GM18868 (cell line): ENCODE data around the gene ARHGEF28.

Experiments
- ATAC-seq: cut with Tn5 transposase; IDR thresholded peaks from one replicate; pipeline ENCODE4 v1.9.1; 2021; ENCODE audit warnings: mild to moderate bottlenecking, moderate library complexity; ENCODE audit not compliant: unreplicated experiment

The ARHGEF28 gene

DNA sequence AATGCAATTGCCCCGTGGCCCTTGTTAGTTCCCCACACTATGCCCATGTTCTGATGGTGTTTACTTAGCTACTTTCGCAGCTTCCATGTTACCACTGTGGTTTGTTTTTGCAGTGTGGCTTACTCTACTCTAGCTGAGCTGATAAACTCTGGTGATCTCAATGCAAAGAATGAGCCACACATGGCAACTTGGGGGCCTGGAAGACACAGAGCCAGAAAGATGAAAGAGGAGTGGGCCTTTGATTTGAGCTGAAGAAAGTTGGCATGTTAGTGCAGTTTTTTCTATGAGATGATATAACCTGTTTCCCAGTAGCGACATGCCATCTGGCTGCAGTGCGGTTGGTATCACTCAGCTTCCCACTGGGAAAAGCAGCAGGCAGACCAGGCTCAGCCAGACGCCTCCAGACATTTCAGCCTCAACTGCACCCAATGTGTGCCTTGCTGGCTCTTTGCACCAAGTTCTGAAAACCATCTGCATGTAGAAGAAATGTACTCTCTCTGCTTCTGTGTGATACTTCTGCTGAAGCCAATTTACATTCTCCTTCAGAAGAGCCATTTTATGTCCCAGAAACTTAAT lies 329.4 kb downstream of the ARHGEF28 start:
- ATAC-seq: no peak

DNA sequence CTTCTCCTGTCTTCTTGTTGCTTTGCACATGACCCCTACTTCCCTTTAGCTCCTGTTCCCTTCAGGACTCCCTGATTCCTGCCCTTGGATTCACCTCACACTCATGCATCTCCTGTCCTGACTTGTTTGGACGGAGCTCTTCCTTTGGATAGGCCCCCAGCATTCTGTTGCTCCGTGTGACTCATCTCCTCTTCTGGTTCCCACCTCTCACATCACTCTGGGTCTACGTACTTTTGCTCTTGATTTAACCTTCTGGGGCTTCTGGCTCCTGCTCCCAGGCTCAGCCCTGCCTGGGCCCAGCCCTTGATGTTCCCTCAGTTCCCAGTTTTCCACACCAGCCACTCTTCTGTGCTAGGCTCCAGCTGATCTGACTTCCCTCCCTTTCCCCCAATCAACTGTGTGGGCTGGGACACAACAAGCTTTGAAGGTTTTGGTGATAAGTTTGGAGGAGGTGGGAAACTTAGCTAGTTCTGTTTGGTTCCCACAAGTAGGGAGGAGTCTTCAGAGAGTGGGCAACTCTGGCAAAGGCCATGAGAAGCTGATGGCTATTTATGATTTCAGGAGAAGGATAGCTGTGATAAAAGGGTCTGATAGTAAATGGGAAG lies 331.5 kb downstream of the ARHGEF28 start:
- ATAC-seq: no peak

DNA sequence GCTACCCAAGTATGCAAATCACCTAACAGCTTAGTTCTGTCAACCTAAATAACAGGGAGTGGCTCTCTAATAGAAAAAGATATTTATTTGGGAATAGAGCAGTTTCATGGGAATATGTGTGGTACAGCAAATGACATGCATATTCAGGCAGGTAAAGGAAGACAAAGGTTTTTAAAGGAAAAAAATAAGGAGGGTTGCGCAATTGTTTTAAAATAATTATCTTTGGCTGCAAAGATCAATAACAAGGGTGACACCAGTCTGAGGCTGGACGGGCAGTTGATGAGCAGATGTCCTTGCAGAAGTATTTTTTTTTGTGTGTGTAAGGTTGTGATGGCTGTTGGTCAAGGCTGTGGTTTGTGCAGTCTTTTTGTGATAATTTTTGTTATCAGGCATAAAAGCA lies 332.0 kb downstream of the ARHGEF28 start:
- no peak for ATAC-seq

DNA sequence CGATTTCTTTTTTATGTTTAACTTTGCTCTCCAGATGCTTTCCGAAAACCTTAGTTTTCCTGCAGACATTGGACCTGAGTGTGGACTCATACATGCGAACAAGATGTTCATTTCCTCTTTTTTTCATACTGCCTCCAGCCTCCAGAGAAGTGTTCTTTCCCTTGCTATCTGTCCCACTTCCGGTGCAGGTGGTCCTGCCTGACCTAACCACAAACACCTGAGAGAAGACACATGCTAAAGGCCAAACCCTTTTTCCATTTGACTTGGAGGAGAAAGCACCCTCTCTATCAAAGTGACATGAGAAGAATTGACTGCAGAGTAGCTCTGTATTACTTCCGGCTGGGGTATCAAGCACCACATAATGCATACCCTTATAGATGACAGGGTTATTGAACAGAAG lies 334.0 kb downstream of the ARHGEF28 start:
- no peak for ATAC-seq

DNA sequence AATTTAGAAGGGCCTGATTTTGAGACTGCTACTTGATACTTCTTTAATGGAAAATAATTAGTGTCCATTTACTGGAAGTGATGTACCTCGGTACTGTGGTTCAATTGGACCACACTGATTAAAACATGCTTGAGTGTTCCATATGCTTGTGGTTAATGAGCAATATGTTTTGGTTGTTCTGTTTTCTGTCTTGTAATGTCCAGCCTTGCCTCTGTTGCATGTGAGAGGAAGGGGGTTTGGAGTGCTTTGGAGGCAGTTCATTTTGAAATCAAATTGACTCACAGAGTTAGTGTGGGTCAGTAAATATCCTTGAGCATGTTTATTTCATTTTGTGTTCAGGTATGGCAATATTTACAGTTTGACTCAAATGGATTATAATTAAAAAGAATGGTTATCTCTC lies 334.4 kb downstream of the ARHGEF28 start:
- ATAC-seq: no peak

DNA sequence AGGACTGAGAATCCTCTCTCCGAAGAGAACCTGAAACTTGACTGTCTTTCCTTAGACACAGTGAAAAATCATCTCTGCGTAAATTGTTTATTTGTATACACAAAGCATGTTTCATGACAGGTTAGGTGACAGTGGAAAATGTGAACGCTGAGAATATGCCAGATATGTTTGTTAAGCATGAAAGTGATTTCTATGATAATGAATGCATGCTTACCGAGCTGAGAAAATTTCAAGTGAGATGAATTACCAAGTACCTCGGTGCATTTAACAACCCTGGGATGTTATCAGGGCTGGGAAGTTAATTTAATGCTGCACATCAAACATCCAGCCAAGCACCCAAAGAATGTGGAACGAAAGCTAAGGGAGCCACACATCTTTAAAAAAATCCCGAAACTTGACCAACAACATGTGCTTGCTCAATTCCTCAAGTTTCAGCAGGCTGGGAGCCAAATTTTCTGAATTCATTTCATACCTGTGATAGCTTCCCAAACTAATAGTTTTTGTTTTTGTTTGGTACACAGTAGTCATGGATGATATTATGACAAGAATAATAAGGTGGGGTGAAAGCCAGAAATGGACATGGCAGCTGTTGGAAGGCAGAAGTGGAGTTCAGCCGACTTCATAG lies 336.9 kb downstream of the ARHGEF28 start:
- ATAC-seq: no peak

DNA sequence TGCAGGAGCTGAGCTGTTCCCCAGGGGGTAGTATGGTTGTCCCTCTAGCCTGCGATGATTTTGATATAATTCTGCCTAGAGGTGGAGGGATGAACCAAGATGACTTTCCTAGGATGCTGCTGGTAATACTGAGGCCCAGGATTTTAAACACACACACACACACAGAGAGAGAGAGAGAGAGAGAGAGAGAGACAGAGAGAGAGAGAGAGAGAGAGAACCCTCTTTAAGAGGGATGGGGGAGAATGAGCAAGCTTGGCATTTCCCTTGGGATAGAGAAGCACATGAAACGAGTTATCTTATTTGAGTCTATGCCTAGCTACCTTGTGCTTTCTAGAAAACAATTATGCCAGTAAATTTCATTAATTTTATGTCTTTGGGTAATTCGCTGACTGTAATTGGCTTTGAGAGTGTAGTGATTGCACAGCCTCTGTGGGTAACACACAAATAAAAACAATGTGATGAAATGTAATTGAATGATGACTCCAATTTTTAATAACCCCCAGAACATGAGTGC lies 338.4 kb downstream of the ARHGEF28 start:
- no peak for ATAC-seq

DNA sequence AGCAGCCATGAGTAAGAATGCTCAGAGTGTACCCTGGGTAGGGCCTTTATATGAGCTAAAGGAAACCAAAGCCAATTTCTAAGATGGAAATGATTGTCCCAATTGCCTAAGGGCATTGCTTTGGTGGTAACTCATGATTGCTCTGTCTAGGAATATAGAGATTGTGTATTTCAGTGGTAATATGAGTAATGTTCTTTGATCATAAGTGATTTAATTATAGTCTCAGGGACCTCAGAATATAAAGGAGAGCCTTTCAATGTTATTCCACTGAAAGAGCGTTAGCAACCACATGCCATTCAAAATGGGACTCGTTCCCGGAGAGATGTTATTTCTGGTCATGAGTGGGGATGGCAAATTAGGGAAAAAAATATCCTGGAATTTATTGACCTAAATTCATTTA lies 340.5 kb downstream of the ARHGEF28 start:
- no peak for ATAC-seq

DNA sequence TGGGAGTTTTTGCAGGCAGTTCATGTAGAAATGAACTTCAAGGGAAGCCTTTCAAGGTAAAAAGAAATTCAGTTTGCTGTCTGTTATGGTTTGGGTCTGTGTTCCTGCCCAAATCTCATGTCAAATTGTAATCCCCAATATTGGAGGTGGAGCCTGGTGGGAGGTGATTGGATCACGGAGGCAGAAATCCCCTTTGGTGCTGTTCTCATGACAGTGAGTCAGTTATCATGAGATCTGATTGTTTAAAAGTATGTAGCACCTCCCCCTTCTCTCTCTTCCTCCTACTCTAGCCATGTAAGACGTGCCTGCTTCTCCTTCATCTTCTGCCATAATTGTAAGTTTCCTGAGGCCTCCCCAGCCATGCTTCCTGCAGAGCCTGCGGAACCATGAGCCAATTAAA lies 341.4 kb downstream of the ARHGEF28 start:
- ATAC-seq: no peak

DNA sequence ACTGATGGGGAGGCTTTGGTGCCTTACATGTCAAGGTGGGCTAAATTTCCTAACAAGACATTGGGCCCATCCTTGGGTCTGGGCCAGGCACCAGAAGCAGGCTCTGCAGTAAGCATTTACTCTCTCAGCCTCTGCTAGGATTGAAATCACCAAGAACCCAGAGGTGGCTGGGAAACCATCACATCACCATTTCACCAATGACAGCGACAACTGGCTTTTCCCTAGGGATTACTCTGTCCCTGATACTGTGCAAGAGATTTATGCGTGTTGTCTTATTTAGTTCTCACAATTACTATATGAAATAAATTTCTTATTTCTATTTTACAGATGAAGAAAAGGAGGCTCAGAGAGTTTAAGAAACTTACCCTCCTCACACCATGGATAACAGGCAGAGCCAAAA lies 342.2 kb downstream of the ARHGEF28 start:
- no peak for ATAC-seq

DNA sequence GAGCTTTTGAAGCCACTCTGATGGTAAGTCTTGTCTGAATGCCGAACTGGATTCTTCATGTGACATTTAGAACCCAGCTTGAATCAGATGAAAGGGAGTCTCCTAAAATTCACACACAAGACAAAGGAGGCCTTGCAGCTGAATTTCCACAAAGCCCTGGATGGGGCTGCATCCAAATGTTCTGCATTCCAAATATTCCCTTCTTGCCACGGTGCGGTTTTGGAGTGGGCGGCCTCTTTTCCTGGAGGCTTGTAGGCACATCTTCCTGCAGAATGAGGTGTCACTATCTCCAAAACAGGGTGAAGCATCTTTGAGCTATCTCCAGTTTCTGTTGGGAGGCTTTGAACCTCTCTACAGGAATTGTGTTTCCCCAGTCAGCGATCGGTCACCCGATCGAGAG lies 342.7 kb downstream of the ARHGEF28 start:
- no peak for ATAC-seq

DNA sequence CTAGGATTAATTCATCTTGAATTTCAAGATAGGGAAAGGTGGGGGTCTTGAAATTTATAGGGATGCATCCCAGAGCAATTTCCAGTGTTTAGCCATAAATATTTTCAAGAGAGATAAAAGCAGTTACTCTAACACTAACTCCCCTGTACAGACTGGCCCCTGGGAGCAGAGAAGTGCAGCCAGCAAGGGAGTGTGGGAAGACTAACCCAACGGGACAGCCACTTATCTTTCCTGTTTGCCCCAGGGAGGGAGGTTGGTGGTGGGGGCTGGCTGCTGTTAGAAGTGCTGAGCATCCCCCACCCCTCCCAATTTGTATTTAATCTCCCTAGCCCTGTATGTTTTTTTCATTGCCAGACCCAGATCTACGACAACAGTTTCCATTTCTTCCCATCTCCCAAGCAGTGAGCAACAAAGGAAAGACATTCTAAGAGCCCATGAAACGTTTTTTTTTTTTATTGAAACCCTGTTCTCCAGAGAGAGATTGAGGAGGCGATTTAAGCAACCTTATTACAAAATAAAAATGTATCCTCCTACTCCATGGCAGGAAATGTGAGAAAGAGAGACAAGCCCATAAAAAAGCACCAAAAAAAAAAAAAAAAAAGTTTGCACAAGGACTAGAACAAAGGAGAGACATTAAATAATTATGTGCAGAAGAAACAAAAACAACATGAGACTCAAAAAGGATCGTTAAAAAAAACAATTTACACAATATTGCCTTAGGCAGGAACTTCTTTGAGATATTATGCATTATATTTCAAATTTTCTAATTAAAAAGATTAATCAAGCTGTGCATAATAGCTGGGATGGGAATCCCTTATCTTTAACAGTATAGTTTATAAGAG lies 343.4 kb downstream of the ARHGEF28 start:
- ATAC-seq: no peak

DNA sequence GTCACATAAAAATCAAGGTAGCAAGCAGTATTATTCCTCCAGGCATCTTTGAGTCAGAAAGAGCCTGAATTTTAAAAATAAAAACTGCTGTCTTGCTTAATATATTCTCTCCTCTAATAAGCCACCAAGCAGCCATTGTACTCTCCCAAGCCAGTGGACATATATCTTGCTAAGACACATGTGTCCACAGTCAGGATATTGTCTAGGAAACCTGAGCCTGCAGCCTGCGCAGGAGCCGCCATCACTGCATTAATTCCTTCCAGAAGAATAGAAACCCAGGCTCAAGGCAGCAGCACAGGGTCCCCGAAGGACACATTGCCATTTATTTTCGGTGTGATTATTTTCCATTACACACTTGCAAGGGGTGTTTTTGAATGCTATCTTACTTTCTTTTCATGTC lies 345.3 kb downstream of the ARHGEF28 start:
- no peak for ATAC-seq

DNA sequence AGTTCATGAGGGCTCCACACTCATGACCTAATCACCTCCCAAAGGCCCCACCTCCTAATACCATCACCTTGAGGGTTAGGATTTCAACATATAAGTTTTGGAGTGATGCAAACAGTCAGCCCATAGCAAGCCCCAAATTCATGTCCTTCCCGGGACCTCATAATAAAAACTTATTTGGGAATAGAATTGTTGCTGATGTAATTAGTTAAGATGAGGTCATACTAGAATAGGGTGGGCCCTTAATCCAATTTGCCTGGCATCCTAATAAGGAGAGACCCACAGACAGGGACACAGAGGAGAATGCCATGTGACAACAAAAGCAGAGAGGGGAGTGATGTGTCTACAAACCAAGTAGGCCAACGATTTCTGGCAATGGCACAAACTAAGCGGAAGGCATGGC lies 347.1 kb downstream of the ARHGEF28 start:
- no peak for ATAC-seq

DNA sequence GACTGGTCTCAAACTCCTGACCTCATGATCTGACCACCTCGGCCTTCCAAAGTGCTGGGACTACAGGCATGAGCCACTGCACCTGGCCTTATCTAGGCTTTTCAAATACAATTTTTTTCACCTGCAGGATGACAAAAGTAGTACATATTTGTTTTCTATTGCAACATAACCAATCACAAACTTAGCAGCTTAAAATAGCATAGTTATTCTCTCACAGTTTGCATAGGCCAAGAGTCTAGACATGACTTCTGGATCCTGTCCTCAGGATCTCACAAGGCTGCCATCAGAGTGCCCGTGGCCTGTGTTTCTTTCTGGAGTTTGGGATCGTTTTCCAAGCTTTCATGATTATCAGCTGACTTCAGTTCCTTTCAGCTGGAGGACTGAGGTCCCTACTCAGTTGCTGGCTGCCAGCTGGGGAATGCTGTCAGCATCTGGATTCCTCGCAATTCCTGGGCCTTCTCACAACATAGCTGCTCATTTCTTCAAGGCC lies 348.9 kb downstream of the ARHGEF28 start:
- no peak for ATAC-seq

DNA sequence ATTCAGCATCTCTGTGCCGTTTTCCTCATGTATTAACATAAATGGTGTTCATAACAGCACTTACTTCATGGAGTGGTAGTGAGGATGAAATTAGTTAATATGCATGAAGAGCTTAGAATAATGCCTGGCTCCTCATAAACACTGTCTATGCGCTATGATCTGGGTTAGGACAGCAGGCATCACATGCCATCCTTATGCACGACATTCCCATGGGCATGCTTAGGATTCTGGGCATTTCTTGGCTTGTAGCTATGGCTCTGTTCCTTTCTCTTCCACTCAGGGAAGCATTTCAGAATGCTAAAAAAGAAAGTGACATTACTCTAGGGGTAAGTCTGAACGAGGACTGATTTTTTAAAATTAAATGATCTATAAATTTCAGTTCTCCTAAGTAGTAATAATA lies 349.8 kb downstream of the ARHGEF28 start:
- no peak for ATAC-seq

DNA sequence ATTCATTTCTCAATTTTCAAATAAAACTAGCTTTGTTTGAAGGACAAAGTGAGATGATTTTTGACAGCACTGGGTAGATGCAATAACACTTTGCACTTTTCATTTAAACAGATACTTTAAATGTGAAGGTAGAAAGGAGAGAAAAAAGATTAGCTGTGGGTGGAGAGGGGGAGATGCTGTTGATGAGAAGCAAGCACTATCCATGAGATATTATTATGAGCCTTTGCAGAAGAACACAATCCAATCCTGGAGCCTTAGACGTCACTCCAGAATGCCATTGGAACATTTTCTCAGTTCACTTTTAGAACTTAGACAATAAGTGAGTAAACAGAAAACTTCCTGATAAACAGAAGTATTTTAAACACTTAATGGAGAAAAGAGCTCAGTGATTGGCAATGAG lies 351.1 kb downstream of the ARHGEF28 start:
- no peak for ATAC-seq

DNA sequence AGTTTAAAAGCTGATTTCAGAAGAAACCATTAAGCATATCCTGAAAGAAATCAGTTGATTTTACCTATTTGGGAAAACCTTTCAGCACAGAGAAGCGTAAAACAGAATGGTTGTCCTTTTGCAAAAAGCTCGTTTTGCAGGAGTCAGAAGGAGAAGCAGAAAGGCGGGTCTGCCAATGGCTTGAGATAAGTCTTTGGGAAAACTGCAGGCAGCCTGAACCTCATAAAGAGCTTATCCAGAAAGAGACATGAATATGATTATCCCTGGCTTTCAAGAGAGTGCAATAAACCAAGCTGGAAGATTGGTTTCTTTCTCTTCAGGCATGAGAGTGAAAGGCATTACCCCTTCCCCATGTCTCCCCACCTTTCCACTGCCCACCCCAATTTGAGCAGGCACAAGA lies 353.3 kb downstream of the ARHGEF28 start:
- ATAC-seq: no peak

DNA sequence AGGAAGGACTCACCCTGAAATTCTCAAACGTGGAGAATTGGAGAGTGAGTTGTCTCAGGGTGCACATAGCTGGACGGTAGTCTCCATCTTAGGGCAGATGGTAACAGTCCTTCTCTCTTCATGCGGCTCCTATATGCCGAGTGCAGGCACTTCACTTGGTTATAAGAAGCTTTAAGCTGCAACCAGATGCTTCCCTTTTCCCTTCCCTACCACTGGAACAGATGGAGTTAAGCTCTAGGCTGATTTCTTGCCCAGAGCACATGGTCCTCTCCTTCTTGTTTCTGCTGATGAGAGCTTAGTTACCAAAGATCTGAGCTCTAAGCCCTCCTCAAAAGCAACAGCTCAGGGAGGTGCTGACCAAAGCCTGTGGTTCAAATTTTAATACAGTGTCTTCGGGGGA lies 355.7 kb downstream of the ARHGEF28 start:
- ATAC-seq: no peak

DNA sequence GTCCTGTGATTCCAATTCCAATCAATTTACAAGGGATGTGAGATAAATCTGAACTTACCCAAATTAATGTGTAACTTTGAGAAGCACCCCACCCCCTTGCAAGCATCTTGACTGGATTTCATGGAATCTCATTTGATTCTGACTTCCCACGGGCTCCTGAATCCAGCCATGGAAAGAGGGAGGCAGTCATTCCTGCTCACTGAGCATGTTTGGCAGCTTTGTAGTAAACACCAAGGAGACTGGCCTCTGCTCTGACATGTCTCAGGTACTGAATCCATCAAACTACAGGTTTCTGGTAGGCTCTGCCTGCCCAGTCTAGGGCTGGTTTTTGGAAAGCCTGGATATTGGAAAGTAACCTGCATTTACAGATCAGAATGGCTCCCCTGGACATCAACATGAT lies 357.6 kb downstream of the ARHGEF28 start:
- no peak for ATAC-seq

DNA sequence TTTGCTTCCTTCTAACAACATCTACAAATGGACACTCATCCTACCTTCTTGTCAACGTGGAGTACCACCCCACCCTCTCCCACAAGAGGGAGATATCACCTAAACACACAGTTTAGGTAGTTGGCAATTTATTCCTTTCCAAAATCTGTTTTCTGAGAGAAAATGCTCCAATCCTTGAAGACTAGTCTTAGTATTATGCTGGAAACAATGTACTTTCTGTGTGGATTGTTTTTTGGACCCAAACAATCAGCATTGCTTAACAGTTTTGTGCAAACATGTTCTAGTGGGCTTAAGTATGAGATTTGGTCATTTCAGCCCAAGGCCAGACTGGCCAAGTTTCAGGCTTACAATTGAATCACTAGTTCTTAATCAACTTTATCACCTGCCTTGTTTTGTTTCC lies 359.1 kb downstream of the ARHGEF28 start:
- ATAC-seq: no peak

DNA sequence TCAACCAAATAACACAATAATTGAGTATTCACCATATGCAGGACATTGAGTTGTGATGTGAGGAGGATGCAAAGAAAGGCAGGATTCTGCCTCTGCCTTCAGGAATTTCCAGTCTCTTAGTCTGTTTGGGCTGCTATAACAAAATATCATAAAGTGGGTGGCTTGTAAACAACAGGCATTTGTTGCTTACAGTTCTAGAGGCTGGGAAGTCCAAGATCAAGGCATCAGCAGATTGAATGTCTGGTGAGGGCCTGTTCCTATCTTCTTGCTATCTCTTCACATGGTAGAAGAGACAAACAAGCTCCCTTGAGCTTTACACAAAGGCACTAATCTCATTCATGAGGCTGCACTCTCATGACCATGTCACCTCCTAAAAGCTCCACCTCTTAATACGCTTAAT lies 360.7 kb downstream of the ARHGEF28 start:
- no peak for ATAC-seq
